ENCODE measurements around the gene CHST4. TPM values are rescaled to one million over a fixed set of nuclear protein-coding genes. Genes with fewer than 3 reads are reported as not detected.
"Not testable (repeated sequence)": the region's sequence is repeated elsewhere in the genome, so short reads cannot be mapped to it uniquely, and the experiment has no call there.

CHST4 gene
- total RNA-seq, 1 donor from 2014 or later, result 0.16 TPM

- peak; percentile 49 for ATAC-seq
Measured at GRCh38 chr16:71524566-71525553, 1.4 kb upstream of the CHST4 start.

DNA sequence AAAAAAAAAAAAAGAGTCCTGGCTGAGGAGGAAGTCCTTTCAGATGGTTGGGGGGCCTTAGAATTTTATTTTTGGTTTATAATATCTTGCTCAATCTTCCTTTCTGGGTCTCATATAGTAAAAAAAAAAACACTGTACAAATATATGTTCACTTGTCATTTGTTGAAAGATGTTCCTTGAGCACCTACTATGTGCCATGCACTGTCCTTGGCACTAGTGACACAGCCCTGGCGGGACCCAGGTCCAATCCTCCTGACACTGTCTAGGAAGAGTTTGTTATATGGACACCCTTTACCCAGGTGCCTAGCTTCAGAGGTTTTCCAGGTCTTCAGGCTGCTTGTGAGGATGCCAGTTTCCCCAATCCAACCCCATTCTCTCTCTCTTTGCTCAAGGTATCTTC is 2.0 kb downstream of the CHST4 start:
- ATAC-seq, result no peak

DNA sequence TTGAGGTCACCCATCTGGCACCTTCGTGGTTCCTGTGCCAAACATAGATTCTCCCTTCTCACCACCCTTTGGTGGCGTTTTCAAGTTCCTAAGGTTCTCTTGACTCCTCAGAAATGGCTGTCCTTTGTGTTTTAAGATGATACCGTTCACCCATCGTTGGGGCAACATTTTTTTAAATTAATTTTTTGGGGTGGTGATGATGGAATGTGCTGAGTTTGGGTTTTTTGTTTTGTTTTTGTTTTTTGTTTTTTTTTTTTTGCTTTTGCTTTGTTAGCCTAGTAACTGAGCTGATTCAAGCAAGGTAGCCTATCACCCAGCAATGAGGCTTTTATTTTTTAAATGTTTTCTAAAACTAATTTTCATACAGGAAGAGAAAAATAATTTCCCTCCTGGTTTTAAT is 2.6 kb downstream of the CHST4 start:
- ATAC-seq, result no peak

- ATAC-seq, result no peak
Measured at GRCh38 chr16:71532366-71532765, 6.1 kb downstream of the CHST4 start.

- no peak for ATAC-seq
Measured at GRCh38 chr16:71536752-71537499, 10.7 kb downstream of the CHST4 start.

DNA sequence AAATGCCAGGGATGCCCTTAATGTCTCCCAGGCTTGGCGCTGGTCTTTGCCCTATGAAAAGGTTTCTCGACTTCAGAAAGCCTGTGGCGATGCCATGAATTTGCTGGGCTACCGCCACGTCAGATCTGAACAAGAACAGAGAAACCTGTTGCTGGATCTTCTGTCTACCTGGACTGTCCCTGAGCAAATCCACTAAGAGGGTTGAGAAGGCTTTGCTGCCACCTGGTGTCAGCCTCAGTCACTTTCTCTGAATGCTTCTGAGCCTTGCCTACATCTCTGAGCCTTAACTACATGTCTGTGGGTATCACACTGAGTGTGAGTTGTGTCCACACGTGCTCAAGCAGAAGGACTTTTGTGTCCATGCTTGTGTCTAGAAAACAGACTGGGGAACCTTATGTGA is 11.4 kb downstream of the CHST4 start:
- ATAC-seq, result peak; percentile 74

DNA sequence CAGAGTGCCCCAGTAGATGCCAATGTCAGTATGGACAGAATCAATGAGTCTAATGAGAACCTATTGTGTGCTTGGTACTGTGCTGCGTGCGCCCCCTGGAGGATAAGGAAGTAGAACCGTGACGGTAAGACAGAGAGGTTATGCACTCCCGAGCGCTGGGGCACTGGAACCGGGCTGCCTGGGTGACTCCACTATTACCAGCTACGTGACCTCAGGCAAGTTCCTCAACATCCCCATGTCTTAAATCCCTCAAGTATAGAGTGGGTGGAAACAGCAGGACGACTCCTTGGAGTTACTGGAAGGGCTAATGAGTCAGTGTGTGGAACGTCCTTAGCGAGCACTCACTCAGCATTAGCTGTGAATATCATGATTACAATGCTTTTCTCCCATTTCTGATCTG is 16.2 kb downstream of the CHST4 start:
- peak; percentile 88 for ATAC-seq

DNA sequence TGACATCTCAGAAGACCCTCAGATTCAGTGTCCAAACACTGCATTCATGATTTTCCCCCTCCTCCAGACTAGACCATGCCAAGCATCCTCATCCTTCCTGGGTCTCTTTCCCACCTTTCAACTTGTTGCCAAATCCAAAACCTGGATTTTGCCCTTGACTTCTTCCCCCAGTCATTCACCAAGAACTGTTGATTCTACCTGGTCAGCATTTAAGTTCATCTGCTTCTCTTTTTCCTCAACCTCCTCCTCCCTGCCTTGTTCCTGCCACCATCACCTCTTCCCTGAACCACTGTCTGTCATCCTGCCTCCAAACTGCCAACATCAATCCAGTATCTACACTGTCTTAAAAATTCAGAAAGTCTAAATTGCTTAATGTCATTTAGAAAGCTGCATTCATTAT is 20.9 kb downstream of the CHST4 start:
- no peak for ATAC-seq

DNA sequence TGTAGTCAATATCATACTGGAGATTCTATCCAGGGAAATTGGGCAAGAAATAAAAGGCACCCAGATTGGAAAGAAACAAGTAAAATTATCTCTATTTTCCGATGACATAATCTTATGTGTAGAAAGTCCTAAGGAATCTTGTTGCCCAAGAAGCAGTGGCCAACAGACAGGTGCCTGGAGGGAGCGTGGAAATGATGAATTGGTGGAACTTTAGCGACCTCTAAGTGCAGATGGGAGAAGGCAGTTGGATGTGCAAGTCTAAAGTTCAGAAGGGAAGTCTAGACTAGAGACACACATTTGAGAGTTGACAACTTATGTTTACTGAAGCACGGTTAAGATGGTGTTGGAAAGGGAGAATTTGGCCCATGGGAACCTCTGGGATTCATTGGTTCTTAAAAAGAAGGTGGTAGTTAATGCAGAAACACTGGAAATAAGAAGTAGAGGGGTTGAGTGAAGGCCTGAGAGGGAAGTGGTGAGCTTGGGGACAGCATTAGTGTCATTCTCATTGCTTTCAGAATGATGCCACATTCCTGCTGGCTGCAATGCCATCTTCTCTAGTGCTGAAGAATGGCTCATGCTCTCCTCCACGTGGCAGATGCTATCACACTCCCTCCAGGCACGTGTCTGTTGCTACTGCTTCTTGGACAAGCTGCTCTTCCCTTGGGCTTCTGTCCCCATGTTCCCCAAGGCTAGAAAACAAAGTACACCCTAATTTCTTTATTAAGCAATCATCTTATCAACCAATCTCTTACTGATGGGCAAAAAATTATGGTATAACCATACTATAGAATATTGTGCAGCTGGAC is 26.7 kb downstream of the CHST4 start:
- ATAC-seq, result no peak

GRCh38 chr16:71555230-71555891 is 29.1 kb downstream of the CHST4 start:
- peak; percentile 23 for ATAC-seq

GRCh38 chr16:71557299-71557698 is 31.1 kb downstream of the CHST4 start:
- ATAC-seq, result no peak

DNA sequence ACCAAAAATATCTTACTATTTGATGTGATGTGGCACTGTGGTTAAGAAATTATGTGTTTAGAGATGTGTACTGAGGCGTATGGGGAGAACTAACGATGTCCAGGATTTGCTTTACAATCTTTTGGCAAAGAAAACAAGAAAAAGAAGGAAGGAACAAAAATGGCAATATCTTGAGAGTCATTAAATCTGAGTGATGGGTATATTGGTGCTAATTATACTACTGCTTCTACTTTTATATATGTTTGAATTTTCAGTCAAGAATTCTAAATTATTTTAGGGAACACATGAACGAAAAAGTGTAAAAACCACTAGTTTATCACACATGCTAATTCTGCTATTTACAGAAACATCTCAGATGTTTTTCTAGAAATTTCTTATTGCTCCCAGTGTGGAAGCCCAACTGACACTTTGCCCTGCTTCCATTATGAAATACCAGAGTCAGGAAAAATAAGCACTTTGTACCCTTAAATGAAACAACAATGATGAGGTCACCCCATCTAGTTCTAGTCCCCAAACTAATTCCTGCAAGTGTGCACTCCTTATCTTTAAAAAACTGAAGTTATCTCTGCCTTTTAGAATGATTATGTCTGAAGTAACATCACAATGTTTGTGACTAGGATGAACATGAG is 31.8 kb downstream of the CHST4 start:
- ATAC-seq, result no peak

DNA sequence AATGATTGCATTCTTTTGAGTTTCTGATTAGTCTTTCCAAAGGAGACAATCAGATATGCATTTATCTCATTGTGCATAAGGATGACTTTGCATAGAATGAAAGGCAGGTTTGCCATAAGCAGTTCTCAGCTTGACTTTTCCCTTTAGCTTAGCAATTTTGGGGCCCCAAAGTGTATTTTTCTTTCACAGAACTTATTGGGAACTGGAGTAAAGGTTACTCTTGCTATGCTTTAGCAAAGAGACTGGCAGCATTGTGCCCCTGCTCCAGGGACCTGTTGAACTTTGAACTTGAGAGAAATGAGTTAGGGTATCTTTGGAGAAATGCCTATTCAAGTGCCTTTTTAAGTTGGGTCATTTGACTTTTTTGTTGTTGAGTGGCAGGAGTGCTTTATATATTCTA is 33.6 kb downstream of the CHST4 start:
- ATAC-seq, result no peak

DNA sequence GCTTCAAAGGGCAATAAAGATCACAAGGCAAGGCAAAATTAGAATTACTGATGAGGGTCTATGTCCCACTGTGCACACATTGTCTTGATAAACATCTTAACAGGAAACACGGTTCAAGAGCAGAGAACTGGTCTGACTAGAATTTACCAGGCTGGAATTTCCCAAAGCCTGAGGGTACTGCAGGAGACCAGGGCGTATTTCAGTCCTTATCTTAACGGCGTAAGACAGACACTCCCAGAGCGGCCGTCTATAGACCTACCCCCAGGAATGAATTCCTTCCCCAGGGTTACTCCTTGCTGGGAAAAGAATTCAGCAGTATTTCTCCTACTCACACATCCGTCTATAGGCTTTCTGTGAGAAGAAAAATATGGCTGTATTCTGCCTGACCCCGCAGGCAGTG is 35.7 kb downstream of the CHST4 start:
- ATAC-seq, result not testable (repeated sequence)

- ATAC-seq, result no peak
Measured at GRCh38 chr16:71562552-71562951, 36.3 kb downstream of the CHST4 start.

DNA sequence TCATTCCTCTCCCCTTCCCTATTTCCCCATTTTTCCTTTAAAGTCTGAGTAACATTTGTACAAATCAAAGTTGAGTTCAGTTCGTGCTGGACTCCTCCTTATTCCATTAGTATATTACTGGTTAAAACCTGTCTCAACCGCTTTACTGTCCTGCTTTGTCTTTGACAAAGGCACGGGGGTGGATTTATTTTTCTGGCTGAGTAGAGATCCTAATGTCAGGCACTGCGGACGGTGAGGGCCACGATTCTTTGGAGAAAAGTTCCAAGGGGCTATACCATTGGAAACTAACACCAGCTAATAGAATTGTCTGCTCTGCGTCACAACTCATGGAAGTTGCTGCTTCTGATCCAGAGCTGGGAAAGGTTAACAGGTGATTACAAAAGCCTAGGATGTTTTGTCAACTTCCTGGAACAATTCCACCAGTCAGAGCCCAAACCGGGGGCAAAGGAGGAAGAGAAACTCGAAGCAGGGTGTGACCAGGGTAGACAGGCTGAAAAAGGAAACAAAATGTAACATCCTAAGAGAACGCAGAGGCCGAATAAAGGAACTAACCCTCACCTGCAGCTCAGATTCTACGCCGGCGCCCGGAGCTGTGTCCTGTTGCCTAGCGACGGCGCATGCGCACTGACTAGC is 38.2 kb downstream of the CHST4 start:
- peak; percentile 92 for ATAC-seq

GRCh38 chr16:71565812-71566700 is 39.8 kb downstream of the CHST4 start:
- ATAC-seq, result no peak

DNA sequence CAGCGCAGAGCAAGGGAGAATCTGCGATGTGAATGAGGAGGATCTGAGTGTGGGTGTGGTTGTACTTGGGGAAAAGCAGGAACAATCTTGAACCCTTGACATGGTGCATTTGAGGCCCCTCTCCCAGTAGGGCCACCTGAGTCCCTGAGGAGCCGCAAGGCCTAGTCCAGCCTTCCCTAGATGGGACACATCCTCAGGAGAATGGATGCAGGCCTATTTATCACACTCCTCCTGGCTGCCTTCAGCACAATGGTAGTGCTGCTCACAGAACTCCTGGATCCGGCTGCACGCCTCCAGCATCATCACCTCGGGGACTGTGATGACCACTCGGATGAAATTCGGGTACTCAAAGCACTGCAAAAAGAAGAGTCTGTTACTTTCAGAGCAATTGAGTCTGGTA is 41.7 kb downstream of the CHST4 start:
- no peak for ATAC-seq

DNA sequence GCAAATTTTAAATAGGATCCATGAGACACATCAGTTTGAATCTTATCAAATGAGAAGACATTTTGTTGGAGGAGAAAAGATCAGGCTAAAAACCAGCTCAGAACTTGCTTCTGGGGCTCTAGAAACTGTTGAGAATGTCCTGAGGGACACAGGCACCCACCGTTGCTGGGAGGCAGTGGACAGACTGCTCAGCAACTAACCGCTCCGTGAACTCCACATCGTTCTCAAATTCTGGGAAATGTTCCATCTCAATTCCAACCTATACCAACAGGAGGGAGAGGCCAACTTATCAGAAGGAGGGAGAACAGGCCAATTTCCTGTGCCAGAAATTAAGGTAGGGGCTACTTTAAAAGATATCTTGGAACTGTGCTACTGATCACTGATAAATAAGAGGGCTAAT is 42.3 kb downstream of the CHST4 start:
- no peak for ATAC-seq

- ATAC-seq, result no peak
Measured at GRCh38 chr16:71569621-71570020, 43.4 kb downstream of the CHST4 start.
